ENCODE results near the gene A4GNT. TPM values are rescaled to one million over a fixed set of nuclear protein-coding genes. Genes with fewer than 3 reads are reported as not detected.
A peak's percentile ranks its signal among the peaks of the same experiment; 100 is the strongest.

A4GNT gene
- total and polyA plus RNA-seq, 11 donors, result not detected

DNA sequence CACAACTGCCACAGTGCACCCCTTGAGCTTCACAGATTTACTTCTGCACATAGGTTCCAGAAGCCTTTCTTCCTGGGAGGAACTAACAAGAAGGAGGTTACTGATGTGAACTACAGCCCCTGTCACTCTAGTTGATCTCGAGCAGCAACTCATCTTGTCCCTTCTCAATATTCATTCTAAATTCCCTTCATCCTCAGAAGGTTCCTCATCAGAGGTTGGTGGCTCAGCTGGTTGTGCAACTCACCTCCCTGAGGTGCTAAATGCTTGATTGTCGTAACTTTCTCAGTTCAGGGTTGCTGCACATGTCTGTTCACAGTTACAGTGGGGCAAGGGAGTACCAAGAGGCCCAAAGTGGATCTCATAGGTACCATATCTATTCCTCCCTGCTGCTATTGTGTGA lies 5.7 kb upstream of the A4GNT start:
- WGBS, 4 donors, result 66 to 76% (median 71%) methylated on average over 2 of the region's 2 CpGs
- no peaks in the 10 kb centered on the region for H3K9me3 ChIP-seq
- H3K36me3 ChIP-seq, result no peaks in the 10 kb centered on the region
- peaks cover 0 to 40% (median 0%) of the 10 kb centered on the region in 12 donors for H3K4me1 ChIP-seq
- peak overlapping the region in 1 of 12 donors; percentile 82 for H3K27ac ChIP-seq
- TF ChIP-seq, protein P1, sequence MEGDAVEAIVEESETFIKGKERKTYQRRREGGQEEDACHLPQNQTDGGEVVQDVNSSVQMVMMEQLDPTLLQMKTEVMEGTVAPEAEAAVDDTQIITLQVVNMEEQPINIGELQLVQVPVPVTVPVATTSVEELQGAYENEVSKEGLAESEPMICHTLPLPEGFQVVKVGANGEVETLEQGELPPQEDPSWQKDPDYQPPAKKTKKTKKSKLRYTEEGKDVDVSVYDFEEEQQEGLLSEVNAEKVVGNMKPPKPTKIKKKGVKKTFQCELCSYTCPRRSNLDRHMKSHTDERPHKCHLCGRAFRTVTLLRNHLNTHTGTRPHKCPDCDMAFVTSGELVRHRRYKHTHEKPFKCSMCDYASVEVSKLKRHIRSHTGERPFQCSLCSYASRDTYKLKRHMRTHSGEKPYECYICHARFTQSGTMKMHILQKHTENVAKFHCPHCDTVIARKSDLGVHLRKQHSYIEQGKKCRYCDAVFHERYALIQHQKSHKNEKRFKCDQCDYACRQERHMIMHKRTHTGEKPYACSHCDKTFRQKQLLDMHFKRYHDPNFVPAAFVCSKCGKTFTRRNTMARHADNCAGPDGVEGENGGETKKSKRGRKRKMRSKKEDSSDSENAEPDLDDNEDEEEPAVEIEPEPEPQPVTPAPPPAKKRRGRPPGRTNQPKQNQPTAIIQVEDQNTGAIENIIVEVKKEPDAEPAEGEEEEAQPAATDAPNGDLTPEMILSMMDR (IDR thresholded peaks at IDR 0.05), result no peak
- TF ChIP-seq POLR2A (IDR thresholded peaks at IDR 0.05), result no peak
- no peak overlapping the region for H3K4me3 ChIP-seq
- no peak for ATAC-seq
- DNase-seq, result no peak
- H3K27me3 ChIP-seq, result no peaks in the 10 kb centered on the region
- intact Hi-C loops (cut with DNase I), result no loop called here

DNA sequence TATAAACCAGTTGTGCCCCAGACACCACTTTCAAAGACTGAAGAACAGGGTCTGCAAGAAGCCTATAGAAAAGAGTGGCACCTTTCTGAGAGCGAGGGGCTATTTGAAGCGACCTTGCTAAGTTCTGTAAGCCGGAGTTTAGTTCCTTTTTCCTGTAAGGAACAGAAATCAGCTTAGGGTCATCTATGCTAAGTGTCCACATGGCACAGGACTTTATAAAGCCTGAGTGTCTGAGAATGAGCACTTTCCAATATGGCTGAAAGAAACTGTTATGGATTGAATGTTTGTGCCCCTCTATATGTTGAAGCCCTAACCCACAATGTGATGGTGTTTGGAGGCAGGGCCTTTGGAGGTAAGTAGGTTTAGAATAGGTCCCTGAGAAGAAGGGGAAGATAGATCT lies 4.0 kb upstream of the A4GNT start:
- H3K36me3 ChIP-seq, result no peaks in the 10 kb centered on the region
- H3K4me3 ChIP-seq, result no peak overlapping the region
- ATAC-seq, result no peak
- H3K9me3 ChIP-seq, result no peaks in the 10 kb centered on the region
- peaks cover 0 to 40% (median 0%) of the 10 kb centered on the region in 12 donors for H3K4me1 ChIP-seq
- H3K27ac ChIP-seq, result peak overlapping the region in 1 of 12 donors; percentile 82
- TF ChIP-seq, protein P1 (IDR thresholded peaks at IDR 0.05), result no peak
- TF ChIP-seq POLR2A (IDR thresholded peaks at IDR 0.05), result no peak
- DNase-seq, result no peak
- no peaks in the 10 kb centered on the region for H3K27me3 ChIP-seq
- intact Hi-C loops (cut with DNase I), result no loop called here
- WGBS, 4 donors, result 62 to 79% (median 75%) methylated on average over 3 of the region's 3 CpGs

DNA sequence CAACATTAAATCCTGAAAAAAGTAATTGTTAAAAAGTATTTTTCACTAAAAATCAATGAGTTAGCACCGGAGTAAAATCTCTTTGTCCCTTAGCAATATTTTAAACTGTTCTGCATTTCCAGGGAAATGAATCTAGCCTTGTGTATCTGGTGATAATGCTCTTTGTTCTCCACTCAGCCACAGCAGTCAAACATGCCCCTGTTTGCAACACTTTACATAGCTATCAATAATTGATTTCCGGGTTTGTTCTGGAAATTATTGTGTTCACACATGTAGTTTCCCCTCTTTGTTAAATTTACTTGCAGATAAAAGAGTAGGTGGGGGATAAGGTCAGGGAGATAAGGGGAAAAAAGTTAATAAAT lies 3.6 kb upstream of the A4GNT start:
- intact Hi-C loops (cut with DNase I), result no loop called here
- no peaks in the 10 kb centered on the region for H3K27me3 ChIP-seq
- DNase-seq (no peak), ATAC-seq (no peak)
- H3K27ac ChIP-seq, result peak overlapping the region in 1 of 12 donors; percentile 82
- WGBS, 4 donors, result 55 to 70% (median 56%) methylated on average over 2 of the region's 2 CpGs
- no peak overlapping the region for H3K4me3 ChIP-seq
- no peaks in the 10 kb centered on the region for H3K36me3 ChIP-seq
- peaks cover 0 to 40% (median 0%) of the 10 kb centered on the region in 12 donors for H3K4me1 ChIP-seq
- H3K9me3 ChIP-seq, result no peaks in the 10 kb centered on the region
- TF ChIP-seq POLR2A (IDR thresholded peaks at IDR 0.05), result no peak
- TF ChIP-seq, protein P1 (IDR thresholded peaks at IDR 0.05), result no peak

DNA sequence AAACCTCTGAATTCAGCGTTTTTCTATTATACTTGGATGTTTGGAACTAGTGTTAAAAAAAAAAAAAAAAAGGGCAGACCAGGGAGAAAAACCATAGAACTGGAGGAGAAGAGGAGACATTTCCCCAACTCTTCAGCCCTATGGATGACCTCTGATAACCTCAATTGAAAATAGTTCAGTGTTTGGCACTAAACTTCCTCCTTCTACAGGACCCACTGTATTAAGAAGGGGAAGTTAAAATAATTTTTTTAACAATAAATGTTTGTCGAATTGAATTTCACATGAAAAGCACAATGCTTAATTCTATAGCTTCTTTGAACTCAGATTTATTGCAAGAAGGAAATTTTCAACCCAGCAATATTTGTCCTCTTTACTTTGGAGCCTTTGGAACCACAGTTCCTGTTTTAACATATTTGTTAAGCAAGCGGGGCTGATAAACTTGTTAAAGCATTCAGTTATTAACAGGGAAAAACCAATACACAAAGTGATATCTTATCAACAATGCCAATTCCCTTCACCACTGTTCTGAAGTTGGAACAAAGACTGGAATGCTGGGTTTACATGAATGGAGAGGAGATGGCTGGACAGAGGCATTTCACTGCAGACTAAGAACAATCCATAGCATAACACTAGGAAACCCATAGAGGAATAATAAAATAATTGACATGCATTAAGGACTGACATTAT lies 3.1 kb upstream of the A4GNT start:
- no peak for TF ChIP-seq POLR2A (IDR thresholded peaks at IDR 0.05)
- TF ChIP-seq, protein P1 (IDR thresholded peaks at IDR 0.05), result no peak
- DNase-seq (no peak), ATAC-seq (peak in 1 of 4 donors; percentile 49)
- Histone ChIP-seq H3K27me3 (no peaks in the 10 kb centered on the region), H3K4me3 (no peak overlapping the region), H3K4me1 (peaks cover 0 to 40% (median 0%) of the 10 kb centered on the region in 12 donors), H3K27ac (peak overlapping the region in 1 of 12 donors; percentile 82), H3K9me3 (no peaks in the 10 kb centered on the region), H3K36me3 (no peaks in the 10 kb centered on the region)
- 64 to 75% (median 69%) methylated on average over 3 of the region's 3 CpGs for WGBS, 4 donors
- intact Hi-C loops (cut with DNase I), result no loop called here
